Fibroblast of villous mesenchyme (primary cell): ENCODE data around the gene TEKT3. TPM values are rescaled to one million over a fixed set of nuclear protein-coding genes. Genes with fewer than 3 reads are reported as not detected.

Experiments used
- DNase-seq: peaks from one replicate; pipeline ENCODE4 v3.0.0-alpha.2; 2010; ENCODE audit warnings: low read depth
- H3K4me3 ChIP-seq: 2 replicates; pipeline ENCODE4 v1.5.1; 2011; ENCODE audit warnings: low read depth, mild to moderate bottlenecking, low read length
- CTCF ChIP-seq: IDR thresholded peaks from 2 replicates; pipeline ENCODE4 v1.5.1; 2012; ENCODE audit warnings: low read depth, mild to moderate bottlenecking, low read length; ENCODE audit not compliant: insufficient read depth
- total RNA-seq: library from RNA; depleted of rRNA; stranded (reverse); fragments of >200 nt; gene quantifications from 2 replicates; pipeline ENCODE4 v1.2.3, GENCODE V29; 2012

TEKT3 gene
- total RNA-seq, 1 donor, result not detected

- no peak for TF ChIP-seq CTCF
Measured at GRCh38 chr17:15351925-15352324, 10.5 kb upstream of the TEKT3 start.

GRCh38 chr17:15351478-15351840 lies 10.1 kb upstream of the TEKT3 start:
- TF ChIP-seq CTCF, result no peak
- no peak overlapping the region for H3K4me3 ChIP-seq
- DNase-seq, result no peak

More at GRCh38 chr17:15351925-15352324, 10.5 kb upstream of the TEKT3 start:
- peak; percentile 68 for DNase-seq
- no peak overlapping the region for H3K4me3 ChIP-seq

- H3K4me3 ChIP-seq, result no peak overlapping the region
- TF ChIP-seq CTCF, result no peak
- peak; percentile 89 for DNase-seq
Measured at GRCh38 chr17:15350777-15351477, 9.5 kb upstream of the TEKT3 start.

- no peak for TF ChIP-seq CTCF
- DNase-seq, result no peak
- no peak overlapping the region for H3K4me3 ChIP-seq
Measured at GRCh38 chr17:15349119-15349518, 7.7 kb upstream of the TEKT3 start.

GRCh38 chr17:15348021-15348420 lies 6.6 kb upstream of the TEKT3 start:
- DNase-seq, result peak; percentile 76
- no peak for TF ChIP-seq CTCF
- H3K4me3 ChIP-seq, result no peak overlapping the region

- TF ChIP-seq CTCF, result no peak
- DNase-seq, result no peak
- H3K4me3 ChIP-seq, result no peak overlapping the region
Measured at GRCh38 chr17:15346066-15346595, 4.7 kb upstream of the TEKT3 start.

GRCh38 chr17:15343749-15344148 lies 2.4 kb upstream of the TEKT3 start:
- no peak overlapping the region for H3K4me3 ChIP-seq
- DNase-seq, result peak; percentile 35
- TF ChIP-seq CTCF, result no peak
